NB4 (cell line): ENCODE results near the gene RNF126.
"Not testable (repeated sequence)": the region's sequence is repeated elsewhere in the genome, so short reads cannot be mapped to it uniquely, and the experiment has no call there.

Experiments
- MYC ChIP-seq: IDR thresholded peaks from 2 replicates; pipeline ENCODE4 v1.6.1; 2011; ENCODE audit warnings: low read depth, low read length
- POLR2A ChIP-seq: IDR thresholded peaks from 2 replicates; pipeline ENCODE4 v1.6.1; 2011; ENCODE audit warnings: mild to moderate bottlenecking; ENCODE audit not compliant: insufficient read length; ENCODE audit errors: extremely low read depth
- TF ChIP-seq, protein P1 (sequence below): IDR thresholded peaks from one replicate; pipeline ENCODE4 v1.5.1; 2012; ENCODE audit warnings: low read depth, low read length
- TF ChIP-seq, protein P2 (sequence below): IDR thresholded peaks from 2 replicates; pipeline ENCODE4 v1.6.1; 2011; ENCODE audit warnings: low read depth, low read length

DNA sequence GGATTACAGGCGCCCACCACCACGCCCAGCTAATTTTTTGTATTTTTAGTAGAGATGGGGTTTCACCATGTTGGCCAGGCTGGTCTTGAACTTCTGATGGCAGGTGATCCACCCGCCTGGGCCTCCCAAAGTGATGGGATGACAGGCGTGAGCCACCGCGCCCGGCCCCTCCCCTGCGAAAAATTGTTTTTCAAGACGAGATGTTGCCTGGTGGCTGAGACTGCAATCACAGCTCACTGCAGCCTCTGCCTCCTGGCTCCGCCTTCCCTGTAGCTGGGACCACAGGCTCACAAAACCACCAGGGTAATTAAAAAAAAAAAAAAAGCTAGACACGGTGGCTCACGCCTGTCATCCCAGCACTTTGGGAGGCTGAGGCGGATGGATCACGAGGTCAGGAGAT, 36.9 kb upstream of the RNF126 start:
- TF ChIP-seq, protein P1, sequence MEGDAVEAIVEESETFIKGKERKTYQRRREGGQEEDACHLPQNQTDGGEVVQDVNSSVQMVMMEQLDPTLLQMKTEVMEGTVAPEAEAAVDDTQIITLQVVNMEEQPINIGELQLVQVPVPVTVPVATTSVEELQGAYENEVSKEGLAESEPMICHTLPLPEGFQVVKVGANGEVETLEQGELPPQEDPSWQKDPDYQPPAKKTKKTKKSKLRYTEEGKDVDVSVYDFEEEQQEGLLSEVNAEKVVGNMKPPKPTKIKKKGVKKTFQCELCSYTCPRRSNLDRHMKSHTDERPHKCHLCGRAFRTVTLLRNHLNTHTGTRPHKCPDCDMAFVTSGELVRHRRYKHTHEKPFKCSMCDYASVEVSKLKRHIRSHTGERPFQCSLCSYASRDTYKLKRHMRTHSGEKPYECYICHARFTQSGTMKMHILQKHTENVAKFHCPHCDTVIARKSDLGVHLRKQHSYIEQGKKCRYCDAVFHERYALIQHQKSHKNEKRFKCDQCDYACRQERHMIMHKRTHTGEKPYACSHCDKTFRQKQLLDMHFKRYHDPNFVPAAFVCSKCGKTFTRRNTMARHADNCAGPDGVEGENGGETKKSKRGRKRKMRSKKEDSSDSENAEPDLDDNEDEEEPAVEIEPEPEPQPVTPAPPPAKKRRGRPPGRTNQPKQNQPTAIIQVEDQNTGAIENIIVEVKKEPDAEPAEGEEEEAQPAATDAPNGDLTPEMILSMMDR, result not testable (repeated sequence)
- not testable (repeated sequence) for TF ChIP-seq POLR2A, MYC
- TF ChIP-seq, protein P2, sequence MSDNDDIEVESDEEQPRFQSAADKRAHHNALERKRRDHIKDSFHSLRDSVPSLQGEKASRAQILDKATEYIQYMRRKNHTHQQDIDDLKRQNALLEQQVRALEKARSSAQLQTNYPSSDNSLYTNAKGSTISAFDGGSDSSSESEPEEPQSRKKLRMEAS, result not testable (repeated sequence)
